GM18505 (cell line): ENCODE data around the gene CAAP1.

Source experiments
- ATAC-seq: cut with Tn5 transposase; IDR thresholded peaks from one replicate; pipeline ENCODE4 v1.9.1; 2021; ENCODE audit not compliant: unreplicated experiment
- POLR2A ChIP-seq: IDR thresholded peaks from 4 replicates; pipeline ENCODE4 v1.6.1; 2011; ENCODE audit warnings: borderline replicate concordance; ENCODE audit not compliant: insufficient read depth, insufficient read length; ENCODE audit errors: extremely low read depth

The CAAP1 gene

GRCh38 chr9:26892251-26893029, at the start of gene CAAP1:
TSS of gene CAAP1 (minus strand) at chr9:26892802. CDS start at chr9:26892715, 87 bp downstream.
- TF ChIP-seq POLR2A: peak; percentile 97
- ATAC-seq: peak; percentile 94

GRCh38 chr9:26940779-26941178, 48.2 kb upstream of the CAAP1 start:
- no peak for ATAC-seq
- no peak for TF ChIP-seq POLR2A

- ATAC-seq: no peak
- no peak for TF ChIP-seq POLR2A
Measured at GRCh38 chr9:26939955-26940711, 47.5 kb upstream of the CAAP1 start.

GRCh38 chr9:26937816-26938371, 45.3 kb upstream of the CAAP1 start:
- TF ChIP-seq POLR2A: no peak
- no peak for ATAC-seq

GRCh38 chr9:26935847-26936246, 43.2 kb upstream of the CAAP1 start:
- no peak for TF ChIP-seq POLR2A
- no peak for ATAC-seq

- ATAC-seq: no peak
- TF ChIP-seq POLR2A: no peak
Measured at GRCh38 chr9:26928902-26929495, 36.4 kb upstream of the CAAP1 start.

GRCh38 chr9:26925609-26926008, 33.0 kb upstream of the CAAP1 start:
- TF ChIP-seq POLR2A: no peak
- no peak for ATAC-seq

GRCh38 chr9:26919698-26920097, 27.1 kb upstream of the CAAP1 start:
- ATAC-seq: no peak
- no peak for TF ChIP-seq POLR2A

GRCh38 chr9:26913138-26913668, 20.6 kb upstream of the CAAP1 start:
- TF ChIP-seq POLR2A: no peak
- ATAC-seq: no peak

GRCh38 chr9:26904671-26905070, 12.1 kb upstream of the CAAP1 start:
- TF ChIP-seq POLR2A: no peak
- ATAC-seq: no peak

- no peak for ATAC-seq
- no peak for TF ChIP-seq POLR2A
Measured at GRCh38 chr9:26904070-26904469, 11.5 kb upstream of the CAAP1 start.

GRCh38 chr9:26893030-26893676, 551 bp upstream of the CAAP1 start:
- no peak for TF ChIP-seq POLR2A
- no peak for ATAC-seq

GRCh38 chr9:26891726-26892125, 876 bp downstream of the CAAP1 start:
- no peak for ATAC-seq

GRCh38 chr9:26888271-26888670, 4.3 kb downstream of the CAAP1 start:
- ATAC-seq: no peak
- no peak for TF ChIP-seq POLR2A

More at GRCh38 chr9:26891726-26892125, 876 bp downstream of the CAAP1 start:
- no peak for TF ChIP-seq POLR2A

- no peak for ATAC-seq
- TF ChIP-seq POLR2A: no peak
Measured at GRCh38 chr9:26882154-26882553, 10.4 kb downstream of the CAAP1 start.
